Activated naive CD4-positive, alpha-beta T cell treated with anti-CD3 and anti-CD28 coated beads, Interleukin-2, amount 10 ng/mL, durations not matched to agents 7 days and 5 days (primary cell): Measurements from ENCODE around the gene BCL7B.

Experiments used
- CTCF ChIA-PET: fragments of 350-600 bp; sonication (Branson Sonifier 250); formaldehyde crosslinking; loops from one replicate; lab custom pipeline; 2021; ENCODE audit warnings: antibody characterized with exemption; lab: Charles Lee
- DNase-seq: peaks from one replicate; pipeline ENCODE4 v3.0.0-alpha.2; 2020
- H3K27ac Mint-ChIP-seq: one replicate; pipeline ENCODE4 v1.8.0; 2021; ENCODE audit warnings: mild to moderate bottlenecking, moderate library complexity, mixed read lengths
- H3K27me3 Mint-ChIP-seq: one replicate; pipeline ENCODE4 v1.8.0; 2021; ENCODE audit warnings: mild to moderate bottlenecking, mixed read lengths
- H3K36me3 Mint-ChIP-seq: one replicate; pipeline ENCODE4 v1.8.0; 2021; ENCODE audit warnings: mixed read lengths
- H3K4me1 Mint-ChIP-seq: one replicate; pipeline ENCODE4 v1.8.0; 2021; ENCODE audit warnings: mixed read lengths
- H3K4me3 Mint-ChIP-seq: one replicate; pipeline ENCODE4 v1.8.0; 2021; ENCODE audit warnings: mild to moderate bottlenecking, moderate library complexity, mixed read lengths
- H3K9me3 Mint-ChIP-seq: one replicate; pipeline ENCODE4 v1.8.0; 2021; ENCODE audit warnings: mixed read lengths

Gene BCL7B

GRCh38 chr7:73557397-73558257, at the start of gene BCL7B:
Gene BCL7B, minus strand, starts transcription at chr7:73557690. Its CDS starts 112 bp downstream, at chr7:73557578.
- H3K4me1 Mint-ChIP-seq: peaks cover 33% of the 10 kb centered on the region
- peak within 1 kb of the TSS; percentile 98 for H3K27ac Mint-ChIP-seq
- peak; percentile 82 for DNase-seq
- H3K9me3 Mint-ChIP-seq: no peaks in the 10 kb centered on the region
- H3K27me3 Mint-ChIP-seq: peaks cover 15% of the 10 kb centered on the region
- peak within 1 kb of the TSS; percentile 96 for H3K4me3 Mint-ChIP-seq
- CTCF ChIA-PET: interaction anchor here (0.7 kb wide), 1 partner anchor 21 kb away, joined by 3 read pairs; the partner anchor contains the start of gene TBL2
- H3K36me3 Mint-ChIP-seq: peaks cover 13% of the 10 kb centered on the region

DNA sequence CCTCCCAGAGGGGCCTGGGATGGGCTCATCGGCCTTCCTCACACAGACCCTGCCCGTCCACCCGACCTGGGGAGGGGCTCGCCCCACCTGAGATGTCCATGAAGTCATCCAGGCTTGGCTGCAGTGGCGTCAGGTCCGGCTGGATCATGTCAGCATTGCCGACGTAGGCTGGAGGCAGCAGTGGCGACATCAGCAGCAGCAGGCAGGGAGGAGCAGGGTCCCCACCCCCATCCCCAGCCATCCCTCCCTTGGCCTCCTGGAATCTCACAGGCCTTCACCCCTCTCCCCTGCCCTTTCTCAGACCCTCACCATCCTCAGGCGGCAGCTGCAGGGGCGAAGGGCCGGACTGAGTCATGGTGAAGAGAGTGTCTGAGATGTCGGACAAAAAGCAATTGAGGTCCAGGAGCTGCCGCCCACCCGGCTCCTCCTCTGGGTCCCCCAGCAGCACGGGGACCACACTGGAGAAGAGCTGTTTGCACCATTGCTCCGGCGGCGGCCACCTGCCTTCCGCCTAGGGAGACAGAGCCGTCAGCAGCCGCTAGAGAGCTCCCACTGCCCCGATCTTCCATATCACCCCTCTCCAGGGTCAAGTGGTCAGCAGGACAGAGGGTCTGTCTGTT, 48.2 kb upstream of the BCL7B start:
- Mint-ChIP-seq H3K9me3 (no peaks in the 10 kb centered on the region), H3K27me3 (peaks cover 69% of the 10 kb centered on the region), H3K36me3 (no peaks in the 10 kb centered on the region), H3K4me3 (no peak overlapping the region), H3K27ac (no peak overlapping the region), H3K4me1 (peaks cover 2% of the 10 kb centered on the region)
- no peak for DNase-seq
- CTCF ChIA-PET: interaction anchor here (0.7 to 5.6 kb wide), 11 partner anchors 11 to 248 kb away, joined by 3 to 87 read pairs (median 8); partner anchors contain the start of gene ABHD11

DNA sequence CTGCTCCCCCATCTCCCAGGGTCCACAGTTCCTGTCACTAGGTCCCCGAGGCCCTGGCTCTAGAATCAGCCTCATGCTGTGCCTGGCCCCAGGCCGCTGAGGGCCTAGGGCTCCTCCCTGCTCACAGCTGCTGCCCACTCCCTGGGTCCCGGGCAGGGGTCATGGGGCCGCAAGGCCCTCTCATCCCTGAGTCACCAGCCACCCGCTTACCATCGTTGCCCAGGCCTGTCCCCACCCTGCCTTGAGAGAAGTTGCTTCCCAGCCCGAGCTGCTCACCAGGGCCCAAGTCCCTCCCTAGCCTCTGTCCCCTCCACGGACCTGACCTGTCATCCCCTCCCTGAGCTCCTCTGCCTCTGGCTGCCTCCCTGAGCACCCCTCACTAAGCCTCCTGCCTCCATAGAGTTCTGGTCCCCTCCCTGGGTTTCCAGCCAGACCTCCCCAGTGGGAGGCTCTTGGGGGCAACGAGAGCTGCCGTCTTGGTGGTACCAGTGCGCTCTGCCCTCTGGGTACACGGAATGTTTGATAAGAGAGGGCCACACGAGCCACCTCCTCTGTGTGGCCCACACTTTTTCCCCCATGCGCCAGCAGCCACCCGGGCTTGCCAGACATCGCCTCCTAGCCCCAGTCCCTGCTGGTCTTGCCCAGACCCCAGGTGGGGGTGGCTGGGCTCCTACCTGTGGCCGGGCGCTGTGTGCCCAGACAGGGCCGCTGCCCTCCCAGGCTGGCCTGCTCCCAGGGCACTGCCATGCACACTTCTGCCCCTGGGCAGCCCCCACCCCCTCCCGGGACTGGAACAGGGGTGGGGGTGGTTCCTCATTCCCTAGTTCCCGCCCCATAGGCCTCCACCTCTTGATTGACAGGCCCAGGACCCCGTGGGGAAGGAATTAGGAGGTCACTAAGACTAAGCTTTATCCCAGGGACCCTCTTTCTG, 45.5 kb upstream of the BCL7B start:
- DNase-seq: no peak
- CTCF ChIA-PET: interaction anchor here (1.9 to 2.1 kb wide), 2 partner anchors 66 to 135 kb away, joined by 5 to 6 read pairs; partner anchors contain the start of genes ABHD11 and VPS37D
- H3K4me1 Mint-ChIP-seq: peaks cover 2% of the 10 kb centered on the region
- H3K27me3 Mint-ChIP-seq: peaks cover 57% of the 10 kb centered on the region
- no peaks in the 10 kb centered on the region for H3K36me3 Mint-ChIP-seq
- no peaks in the 10 kb centered on the region for H3K9me3 Mint-ChIP-seq
- H3K4me3 Mint-ChIP-seq: no peak overlapping the region
- no peak overlapping the region for H3K27ac Mint-ChIP-seq

- DNase-seq: no peak
These were observed 42.4 kb upstream of the BCL7B start for GRCh38 chr7:73599916-73600315.

DNA sequence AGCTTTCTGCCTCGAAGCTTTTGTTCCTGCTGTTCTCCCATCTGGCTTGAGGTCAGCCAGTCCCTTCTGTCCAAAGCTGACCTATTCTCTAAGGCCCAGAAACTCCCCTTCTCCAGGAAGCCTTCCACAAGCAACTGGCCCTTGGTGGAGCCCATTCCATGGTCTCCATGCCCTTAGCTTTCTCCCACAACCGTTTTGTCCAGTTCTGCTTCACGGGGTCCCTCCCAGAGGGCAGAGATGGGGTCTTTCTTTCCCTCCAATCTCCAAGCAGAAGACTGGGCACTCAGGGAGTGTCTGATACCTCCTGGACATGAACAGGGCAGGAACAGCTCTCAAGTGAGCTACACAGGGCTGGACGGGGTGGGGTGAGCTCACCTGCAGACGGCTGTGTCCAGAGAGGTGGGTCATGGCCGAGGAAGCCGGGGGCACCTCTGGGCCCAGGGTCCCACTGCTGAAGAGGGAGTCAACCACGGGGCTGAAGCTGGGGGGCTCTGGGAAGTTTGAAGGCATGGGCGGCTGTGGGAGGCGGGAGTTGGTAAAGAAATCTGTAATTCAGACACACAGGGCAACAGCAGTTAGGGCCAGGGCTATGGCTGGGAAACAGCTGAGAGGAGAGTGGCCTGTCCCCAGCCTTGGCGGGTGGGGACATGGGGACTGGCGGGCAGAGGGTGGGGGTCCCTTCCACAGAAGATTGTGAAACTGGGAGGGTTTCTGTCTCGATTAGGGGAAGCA, 41.8 kb upstream of the BCL7B start:
- H3K27ac Mint-ChIP-seq: no peak overlapping the region
- no peaks in the 10 kb centered on the region for H3K9me3 Mint-ChIP-seq
- DNase-seq: no peak
- peaks cover 61% of the 10 kb centered on the region for H3K27me3 Mint-ChIP-seq
- H3K4me3 Mint-ChIP-seq: no peak overlapping the region
- H3K36me3 Mint-ChIP-seq: no peaks in the 10 kb centered on the region
- CTCF ChIA-PET: interaction anchor here (1.6 to 2.3 kb wide), 2 partner anchors 8 to 126 kb away, joined by 5 to 8 read pairs; no protein-coding TSS in a partner anchor
- no peaks in the 10 kb centered on the region for H3K4me1 Mint-ChIP-seq

More at GRCh38 chr7:73599916-73600315, 42.4 kb upstream of the BCL7B start:
- no peak overlapping the region for H3K27ac Mint-ChIP-seq
- H3K36me3 Mint-ChIP-seq: no peaks in the 10 kb centered on the region
- no peaks in the 10 kb centered on the region for H3K9me3 Mint-ChIP-seq
- no peak overlapping the region for H3K4me3 Mint-ChIP-seq
- H3K27me3 Mint-ChIP-seq: peaks cover 60% of the 10 kb centered on the region
- CTCF ChIA-PET: interaction anchor here (1.6 kb wide), 1 partner anchor 125 kb away, joined by 5 read pairs; no protein-coding TSS in a partner anchor
- H3K4me1 Mint-ChIP-seq: no peaks in the 10 kb centered on the region

- no peaks in the 10 kb centered on the region for H3K4me1 Mint-ChIP-seq
- H3K36me3 Mint-ChIP-seq: no peaks in the 10 kb centered on the region
- CTCF ChIA-PET: interaction anchor here (1.6 to 2.3 kb wide), 2 partner anchors 9 to 127 kb away, joined by 5 to 8 read pairs; no protein-coding TSS in a partner anchor
- no peak overlapping the region for H3K4me3 Mint-ChIP-seq
- DNase-seq: no peak
- no peak overlapping the region for H3K27ac Mint-ChIP-seq
- peaks cover 70% of the 10 kb centered on the region for H3K27me3 Mint-ChIP-seq
- no peaks in the 10 kb centered on the region for H3K9me3 Mint-ChIP-seq
These were observed 40.7 kb upstream of the BCL7B start for GRCh38 chr7:73597978-73598782.

DNA sequence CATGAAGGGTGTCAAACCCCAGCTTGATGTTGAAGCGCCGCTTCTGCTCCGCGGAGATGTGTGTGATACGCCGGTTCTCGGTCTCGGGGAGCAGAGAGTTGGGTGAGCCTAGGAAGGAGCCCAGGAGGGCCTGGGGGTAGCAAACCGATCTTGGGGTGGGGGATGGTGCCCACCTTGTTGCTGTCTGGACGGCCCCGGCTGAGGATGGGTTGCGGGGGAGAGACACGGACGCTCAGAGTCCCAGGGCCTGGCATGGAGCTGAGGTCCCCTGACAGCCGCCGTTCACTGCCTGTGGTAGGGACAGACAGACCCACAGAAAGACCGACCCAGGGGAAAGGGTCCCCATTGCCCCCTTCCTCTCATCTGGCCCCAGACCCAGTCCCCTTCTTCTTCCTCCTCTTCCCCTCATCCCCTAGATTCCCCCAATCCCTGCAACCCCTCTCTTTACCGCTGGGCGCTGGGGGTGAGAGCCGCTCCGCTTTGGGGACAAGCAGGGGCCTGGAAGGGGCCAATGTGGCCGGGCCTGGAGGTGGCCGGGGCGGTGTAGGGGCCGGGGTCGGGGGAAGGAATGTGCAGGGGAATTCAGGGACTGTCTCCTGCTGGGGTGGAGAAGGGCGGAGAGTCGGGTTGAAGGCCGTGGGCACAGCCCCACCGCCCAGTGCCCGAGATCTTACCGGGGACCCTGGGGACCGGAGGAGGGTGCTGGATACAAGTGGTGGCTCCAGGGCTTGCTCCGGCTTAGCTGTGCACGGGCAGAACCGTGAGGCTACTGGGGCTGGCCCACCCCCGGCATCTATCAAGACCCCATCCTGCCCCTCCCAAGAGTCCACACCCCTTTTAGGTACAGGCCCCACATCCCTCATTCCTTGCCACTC, 38.9 kb upstream of the BCL7B start:
- Mint-ChIP-seq H3K4me1 (no peaks in the 10 kb centered on the region), H3K27me3 (peaks cover 60% of the 10 kb centered on the region), H3K36me3 (no peaks in the 10 kb centered on the region), H3K4me3 (no peak overlapping the region), H3K27ac (no peak overlapping the region), H3K9me3 (no peaks in the 10 kb centered on the region)
- DNase-seq: no peak
- CTCF ChIA-PET: interaction anchor here (2.3 kb wide), 1 partner anchor 10 kb away, joined by 8 read pairs; no protein-coding TSS in a partner anchor

DNA sequence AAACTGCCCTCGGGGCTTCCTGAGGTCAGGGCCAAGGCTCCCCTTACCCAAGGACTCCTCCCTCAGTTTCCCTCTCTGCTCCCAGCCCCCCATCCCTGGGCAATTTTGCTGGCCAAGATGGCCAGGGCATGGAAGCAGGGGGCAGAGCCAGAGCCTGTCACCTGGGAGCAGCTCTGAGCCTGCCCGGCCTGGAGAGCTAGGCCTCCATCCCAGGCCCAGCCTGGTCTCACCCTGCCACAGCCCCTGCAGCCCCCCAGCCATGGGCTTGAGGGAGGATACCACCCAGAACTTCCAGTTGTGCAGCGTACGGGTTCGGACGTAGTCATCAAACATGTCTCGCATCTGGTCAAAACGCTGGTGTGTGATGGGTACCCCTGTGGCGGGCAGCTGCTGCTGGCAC, 37.9 kb upstream of the BCL7B start:
- H3K4me3 Mint-ChIP-seq: no peak overlapping the region
- H3K27me3 Mint-ChIP-seq: peaks cover 56% of the 10 kb centered on the region
- CTCF ChIA-PET: no interaction called here

DNA sequence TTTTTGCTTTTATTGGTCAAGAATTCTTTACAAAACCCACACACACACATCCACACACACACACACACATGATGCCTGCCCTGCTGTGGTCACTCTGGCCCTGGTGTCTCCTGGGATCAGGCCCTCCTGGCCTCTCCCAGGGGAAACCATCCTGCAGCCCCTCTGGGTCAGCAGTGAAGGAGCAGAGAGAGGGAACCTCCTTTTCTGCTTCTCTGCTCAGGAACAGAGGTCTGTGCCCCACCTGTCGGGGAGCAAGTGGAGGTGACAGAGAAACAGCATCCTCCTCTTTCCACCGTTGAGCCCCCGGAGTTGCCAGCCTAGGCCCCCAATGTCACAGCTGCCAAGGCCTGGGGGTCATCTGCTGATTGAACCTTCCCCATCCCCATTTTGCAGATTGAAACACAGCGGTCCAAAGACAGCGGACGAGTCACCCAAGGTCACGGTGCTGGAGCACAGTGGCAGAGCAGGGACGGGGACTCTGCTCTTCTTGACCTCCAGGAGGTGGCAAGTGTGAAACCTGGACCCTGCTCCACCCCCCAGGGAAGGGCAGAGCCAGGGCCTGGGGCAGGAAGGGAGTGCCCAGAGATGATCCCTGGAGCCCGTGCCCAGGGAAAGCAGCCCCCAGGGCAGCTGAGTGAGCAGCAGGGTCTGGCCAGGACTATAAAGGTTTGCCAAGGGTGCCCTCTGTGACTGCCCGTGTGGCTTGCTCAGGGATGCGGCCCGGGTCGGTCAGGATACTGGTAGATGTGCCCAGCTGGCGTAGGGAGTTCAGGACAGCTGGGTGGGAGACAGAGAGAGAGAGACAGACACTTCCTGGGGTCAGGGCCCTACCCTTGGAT, 35.9 kb upstream of the BCL7B start:
- Mint-ChIP-seq H3K27me3 (peaks cover 46% of the 10 kb centered on the region), H3K27ac (no peak overlapping the region), H3K4me1 (no peaks in the 10 kb centered on the region), H3K36me3 (no peaks in the 10 kb centered on the region), H3K4me3 (no peak overlapping the region), H3K9me3 (no peaks in the 10 kb centered on the region)
- no peak for DNase-seq
- CTCF ChIA-PET: no interaction called here

More for the DNA sequence above, 37.9 kb upstream of the BCL7B start:
- no peaks in the 10 kb centered on the region for H3K4me1 Mint-ChIP-seq
- no peaks in the 10 kb centered on the region for H3K36me3 Mint-ChIP-seq
- DNase-seq: no peak
- no peaks in the 10 kb centered on the region for H3K9me3 Mint-ChIP-seq
- H3K27ac Mint-ChIP-seq: peak overlapping the region; percentile 42

DNA sequence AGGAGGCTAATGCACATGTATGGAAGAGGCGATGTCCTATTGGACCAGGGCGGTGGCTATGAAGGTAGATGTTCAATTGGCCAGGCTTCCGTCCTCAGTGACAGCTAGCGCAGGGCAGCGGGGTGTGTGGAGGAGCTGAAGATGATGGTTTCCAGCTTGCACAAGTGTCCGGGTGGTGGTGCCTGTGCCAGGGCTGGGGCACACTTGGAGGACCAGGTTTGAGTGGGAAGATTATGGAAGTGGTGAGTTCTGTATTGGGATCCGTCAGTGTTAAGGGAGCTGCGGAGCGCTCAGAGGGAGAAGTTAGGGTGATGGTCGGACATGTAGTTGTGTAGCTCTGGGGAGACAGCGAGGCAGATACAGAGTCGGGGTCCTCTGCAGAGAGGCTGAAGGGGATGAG, 29.4 kb upstream of the BCL7B start:
- no peaks in the 10 kb centered on the region for H3K9me3 Mint-ChIP-seq

DNA sequence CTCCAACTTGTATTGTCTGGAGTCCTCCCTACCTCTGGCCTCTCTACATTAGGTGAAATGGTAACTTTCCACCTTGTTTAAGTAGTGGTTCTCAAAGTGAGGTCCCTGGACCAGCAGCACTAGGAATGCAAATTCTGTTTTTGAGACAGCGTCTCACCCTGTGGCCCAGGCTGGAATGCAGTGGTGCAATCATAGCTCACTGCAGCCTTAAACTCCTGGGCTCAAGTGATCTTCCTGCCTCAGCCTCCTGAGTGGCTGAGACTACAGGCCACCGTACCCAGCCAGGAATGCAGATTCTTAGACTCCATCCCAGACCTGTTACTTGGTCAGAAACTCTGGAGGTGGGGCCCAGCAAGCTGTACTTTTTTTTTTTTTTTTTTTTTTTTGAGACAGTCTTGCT, 27.7 kb upstream of the BCL7B start:
- CTCF ChIA-PET: interaction anchor here (1.0 to 1.2 kb wide), 2 partner anchors 22 to 140 kb away, joined by 3 read pairs; no protein-coding TSS in a partner anchor
- Mint-ChIP-seq H3K27me3 (peaks cover 12% of the 10 kb centered on the region), H3K27ac (no peak overlapping the region), H3K4me3 (no peak overlapping the region), H3K4me1 (peaks cover 11% of the 10 kb centered on the region), H3K9me3 (no peaks in the 10 kb centered on the region), H3K36me3 (no peaks in the 10 kb centered on the region)
- DNase-seq: no peak

More for the DNA sequence above, 29.4 kb upstream of the BCL7B start:
- Mint-ChIP-seq H3K27me3 (peaks cover 11% of the 10 kb centered on the region), H3K4me3 (no peak overlapping the region), H3K4me1 (peaks cover 9% of the 10 kb centered on the region), H3K27ac (no peak overlapping the region), H3K36me3 (no peaks in the 10 kb centered on the region)
- DNase-seq: no peak
- CTCF ChIA-PET: interaction anchor here (1.0 to 2.3 kb wide), 3 partner anchors 14 to 148 kb away, joined by 4 to 6 read pairs (median 5); no protein-coding TSS in a partner anchor
